Hematopoietic multipotent progenitor cell treated with erythropoietin and hydrocortisone succinate and interleukin-3 and kit ligand, for 15 days (in vitro differentiated cells): ENCODE results near the gene TMEM63A.
A peak's percentile ranks its signal among the peaks of the same experiment; 100 is the strongest.

Source experiments
- DNase-seq: peaks from one replicate; pipeline ENCODE4 v3.0.0-alpha.2; 2015; ENCODE audit warnings: low spot score

Gene TMEM63A

DNA sequence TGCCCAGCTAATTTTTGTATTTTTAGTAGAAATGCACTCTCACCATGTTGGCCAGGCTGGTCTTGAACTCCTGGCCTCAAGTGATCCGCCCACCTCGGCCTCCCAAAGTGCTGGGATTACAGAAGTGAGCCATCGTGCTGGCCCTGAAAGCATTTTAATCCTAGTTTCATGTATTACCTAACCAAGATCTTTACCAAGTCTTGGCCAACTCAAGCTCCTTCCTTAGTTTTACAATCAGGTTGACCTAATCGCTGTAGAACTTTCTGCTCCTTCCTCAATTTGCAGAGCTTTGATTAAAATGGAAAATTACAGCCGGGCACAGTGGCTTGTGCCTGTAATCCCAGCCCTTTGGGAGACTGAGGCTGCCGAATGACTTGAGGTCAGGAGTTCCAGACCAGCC lies 3.2 kb upstream of the TMEM63A start:
- DNase-seq, result no peak

DNA sequence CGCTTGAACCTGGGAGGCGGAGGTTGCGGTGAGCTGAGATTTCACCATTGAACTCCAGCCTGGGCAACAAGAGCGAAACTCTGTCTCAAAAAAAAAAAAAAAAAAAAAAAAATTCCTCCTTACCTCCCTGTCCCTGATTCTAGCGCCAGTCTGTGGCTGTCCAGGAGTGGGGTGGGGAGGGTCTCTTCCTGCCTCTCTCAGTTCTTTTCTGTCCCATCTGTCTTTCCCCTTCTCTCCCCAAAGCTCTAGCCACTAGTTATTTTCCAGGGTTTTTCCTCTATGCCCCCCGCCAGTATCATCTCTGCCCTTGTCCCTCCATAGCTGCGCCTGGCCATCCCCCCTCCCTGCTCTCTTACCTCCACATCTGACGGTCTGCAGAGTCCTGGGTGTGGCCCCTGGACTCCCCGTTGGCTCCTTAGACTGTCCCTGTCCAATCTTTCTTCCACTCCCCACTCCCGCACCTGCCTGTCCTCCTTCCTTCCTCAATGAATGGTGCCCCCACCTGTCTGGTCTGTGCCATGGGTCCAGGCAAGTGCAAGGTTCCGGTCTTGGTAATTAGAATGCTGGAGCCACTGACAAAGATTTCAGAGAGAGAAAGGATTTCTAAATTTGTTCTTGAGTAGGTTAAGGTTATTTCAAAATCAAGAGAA lies 1.6 kb upstream of the TMEM63A start:
- no peak for DNase-seq

DNA sequence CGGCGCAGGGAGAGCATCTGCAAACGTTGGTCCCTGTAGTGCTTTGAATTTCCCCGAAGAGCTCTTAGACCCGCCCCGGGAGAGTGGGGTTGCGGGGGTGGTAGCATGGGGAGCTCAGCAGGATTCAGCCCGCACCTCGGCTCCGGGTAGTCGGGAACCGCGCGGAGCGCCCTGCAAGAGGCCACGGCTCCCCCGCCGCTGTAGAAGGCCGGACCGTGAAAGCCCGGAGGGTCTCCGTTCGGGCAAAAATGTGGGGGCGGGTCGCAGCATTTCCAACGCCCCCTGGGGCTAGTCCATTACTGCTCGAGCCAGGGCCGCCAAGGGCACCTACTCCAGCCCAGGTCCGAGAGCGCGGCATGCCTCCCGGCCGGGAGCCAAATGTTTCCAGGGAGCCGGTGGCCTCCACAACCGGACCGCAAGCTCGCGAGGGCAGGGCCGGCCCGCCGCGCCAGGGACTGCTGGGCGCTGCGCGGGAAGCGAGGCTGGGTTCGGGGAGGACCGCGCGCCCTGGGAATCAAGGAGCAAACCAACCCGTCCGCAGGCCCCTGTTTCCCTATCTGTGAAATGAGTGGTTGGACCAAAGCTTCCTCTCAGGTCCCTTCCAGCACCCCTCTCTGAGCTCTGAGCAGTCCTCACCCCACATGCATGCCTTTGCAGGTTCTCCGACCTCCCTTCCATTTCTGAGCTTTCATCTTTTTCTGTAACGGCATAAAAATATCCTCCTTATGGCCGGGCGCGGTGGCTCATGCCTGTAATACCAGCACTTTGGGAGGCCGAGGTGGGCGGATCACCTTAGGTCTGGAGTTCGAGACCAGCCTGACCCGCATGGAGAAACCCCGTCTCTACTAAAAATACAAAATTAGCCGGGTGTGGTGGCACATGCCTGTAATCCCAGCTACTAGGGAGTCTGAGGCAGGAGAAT lies 775 bp upstream of the TMEM63A start:
- peak; percentile 18 for DNase-seq

DNA sequence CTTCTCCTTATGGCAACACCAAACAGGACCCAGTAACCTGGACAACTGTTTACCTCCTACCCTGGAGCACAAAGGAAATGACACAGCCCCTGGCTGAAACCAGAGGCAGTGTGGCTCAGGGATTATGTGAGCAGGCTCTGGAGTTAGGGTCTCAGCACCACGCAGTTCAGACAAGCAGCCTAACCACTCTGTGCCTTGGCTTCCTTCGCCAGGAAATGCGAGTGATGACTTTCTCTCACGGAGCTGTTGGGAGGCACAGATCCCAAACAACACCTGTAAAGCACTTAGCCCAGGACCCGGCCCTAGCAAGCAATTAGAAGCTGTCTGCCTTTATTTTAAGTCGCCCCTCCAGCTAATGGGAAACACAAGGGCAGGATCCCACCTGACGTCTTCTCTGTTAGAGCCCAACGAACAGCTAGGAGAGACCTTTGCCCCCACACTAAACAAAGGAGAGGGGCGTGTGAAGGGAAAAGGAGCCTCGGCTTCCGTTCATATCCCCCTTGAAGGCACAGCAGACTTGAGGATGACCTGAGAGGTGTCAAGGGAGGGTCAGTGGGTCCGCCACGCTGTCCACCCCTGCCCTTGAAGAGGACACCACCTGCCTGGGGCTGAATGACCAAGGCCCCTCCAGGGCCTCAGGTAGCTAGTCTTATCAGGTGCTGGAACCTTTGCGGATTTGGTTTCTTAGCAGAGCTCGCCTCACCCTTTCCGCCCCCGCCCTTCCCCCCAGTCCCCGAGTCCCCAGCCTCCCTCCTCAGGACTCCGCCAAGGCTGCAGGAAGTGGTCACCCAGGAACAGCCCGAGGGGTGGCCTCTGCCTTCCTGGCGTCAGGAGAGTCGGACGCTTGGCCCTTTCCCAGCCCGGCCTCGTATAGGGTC lies 860 bp downstream of the TMEM63A start:
- DNase-seq, result peak; percentile 20

DNA sequence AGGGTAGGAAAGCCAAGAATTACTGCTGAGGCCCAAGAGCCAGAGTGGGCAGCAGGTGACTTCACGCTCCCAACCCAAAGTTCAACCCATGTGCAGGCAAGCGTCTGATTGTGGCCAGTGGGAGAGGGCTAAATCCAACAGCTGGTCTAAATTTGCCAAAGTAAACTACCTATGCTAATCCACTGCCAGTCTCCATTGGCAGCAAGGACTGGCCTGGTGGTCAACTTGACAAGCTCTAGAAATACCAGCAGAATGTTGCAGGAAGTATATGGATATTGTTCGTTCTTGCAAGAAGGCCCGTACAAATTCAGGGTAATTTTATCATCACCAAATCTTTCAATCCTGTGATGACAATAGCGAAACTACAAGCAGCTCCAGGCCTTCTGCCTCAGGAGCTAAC lies 1.5 kb downstream of the TMEM63A start:
- peak; percentile 12 for DNase-seq

DNA sequence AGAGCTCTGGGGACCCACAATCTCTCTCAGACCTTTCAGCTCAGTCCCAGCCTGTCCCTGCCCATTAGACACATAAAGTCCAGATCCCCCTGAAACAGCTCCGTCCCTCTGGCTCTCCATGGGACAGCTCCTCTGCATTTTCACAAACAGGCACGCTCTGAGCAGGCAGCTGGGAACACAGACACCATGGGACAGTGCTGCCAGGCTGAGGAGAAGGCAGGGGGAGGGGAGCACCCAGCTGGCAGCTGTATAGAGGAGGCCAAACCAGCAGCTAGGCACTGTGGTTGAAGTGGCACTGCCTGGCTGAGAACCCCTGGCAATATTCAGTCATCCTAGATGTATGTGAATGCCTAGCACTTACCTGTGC lies 2.0 kb downstream of the TMEM63A start:
- DNase-seq, result no peak

DNA sequence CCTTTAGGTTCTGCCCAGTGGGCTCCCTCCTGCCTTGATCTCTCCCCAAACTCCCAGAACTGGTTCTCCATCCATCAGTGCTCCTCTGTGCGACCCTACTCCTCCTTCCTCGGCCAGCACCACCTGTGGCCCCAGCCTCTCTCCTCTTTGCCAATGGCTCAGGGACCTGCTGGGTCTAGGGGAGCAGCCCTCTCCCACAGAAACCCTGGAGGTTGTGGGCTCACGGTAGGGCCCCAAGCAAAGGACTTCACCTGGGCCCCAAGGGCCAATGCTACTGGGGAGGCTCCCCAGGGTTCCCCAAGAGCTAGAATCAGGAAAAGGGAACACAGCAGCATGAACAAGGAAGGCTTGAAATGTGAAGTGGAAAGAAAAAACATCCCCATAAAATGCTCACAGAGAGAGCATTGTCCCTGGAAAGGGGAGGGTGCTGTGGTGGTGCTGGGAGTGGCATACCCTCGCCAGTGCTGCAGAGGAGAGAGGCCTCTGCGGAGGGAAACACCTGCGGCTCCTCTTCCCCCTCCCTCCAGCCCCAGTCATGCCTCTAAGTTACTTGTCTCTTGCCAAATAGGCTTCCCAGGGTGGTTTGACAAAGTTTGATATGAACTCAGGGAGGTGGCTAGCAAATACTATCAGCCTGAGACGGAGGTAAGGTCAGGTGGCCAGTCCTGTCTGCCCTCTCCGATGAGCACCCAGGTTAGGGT lies 2.5 kb downstream of the TMEM63A start:
- DNase-seq, result peak; percentile 17

DNA sequence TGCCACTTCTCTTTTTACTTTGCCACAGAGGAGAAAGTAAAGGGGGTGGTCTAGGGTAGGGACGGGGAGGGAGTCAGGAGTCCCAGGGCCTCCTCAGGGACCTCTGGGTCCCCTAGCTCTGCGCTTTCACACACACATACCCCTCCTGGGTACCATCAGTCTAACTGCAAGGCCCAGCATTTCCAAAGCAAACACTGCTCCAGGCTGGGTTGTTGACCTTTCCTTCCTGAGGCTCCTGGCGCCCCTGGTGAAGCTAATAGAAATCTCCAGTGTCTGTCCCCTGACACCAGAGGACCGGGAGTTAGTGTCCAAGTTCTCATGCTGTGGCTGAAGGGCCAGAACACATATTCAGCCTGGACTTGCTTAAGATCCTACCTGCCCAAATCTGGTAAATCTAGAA lies 3.9 kb downstream of the TMEM63A start:
- DNase-seq, result no peak

DNA sequence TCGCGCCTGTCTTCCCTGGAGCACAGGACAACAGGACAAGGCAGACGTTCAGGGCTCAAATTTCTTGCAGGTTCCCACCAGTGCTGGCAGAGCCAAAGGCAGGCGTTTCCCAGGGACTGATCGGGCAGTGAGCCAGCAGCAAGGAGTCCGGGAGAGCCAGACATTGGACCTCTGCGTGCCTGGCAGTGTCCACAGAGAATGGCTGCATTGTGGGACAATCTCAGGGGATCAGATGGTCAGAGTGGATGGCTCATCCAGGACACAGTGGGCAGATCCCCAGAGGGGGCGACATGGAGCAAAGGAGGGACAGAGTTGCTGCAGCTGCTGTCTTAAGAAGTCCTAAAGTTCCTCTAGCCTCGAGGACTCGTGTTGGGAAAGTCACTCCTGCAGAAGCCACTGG lies 4.6 kb downstream of the TMEM63A start:
- peak; percentile 48 for DNase-seq

DNA sequence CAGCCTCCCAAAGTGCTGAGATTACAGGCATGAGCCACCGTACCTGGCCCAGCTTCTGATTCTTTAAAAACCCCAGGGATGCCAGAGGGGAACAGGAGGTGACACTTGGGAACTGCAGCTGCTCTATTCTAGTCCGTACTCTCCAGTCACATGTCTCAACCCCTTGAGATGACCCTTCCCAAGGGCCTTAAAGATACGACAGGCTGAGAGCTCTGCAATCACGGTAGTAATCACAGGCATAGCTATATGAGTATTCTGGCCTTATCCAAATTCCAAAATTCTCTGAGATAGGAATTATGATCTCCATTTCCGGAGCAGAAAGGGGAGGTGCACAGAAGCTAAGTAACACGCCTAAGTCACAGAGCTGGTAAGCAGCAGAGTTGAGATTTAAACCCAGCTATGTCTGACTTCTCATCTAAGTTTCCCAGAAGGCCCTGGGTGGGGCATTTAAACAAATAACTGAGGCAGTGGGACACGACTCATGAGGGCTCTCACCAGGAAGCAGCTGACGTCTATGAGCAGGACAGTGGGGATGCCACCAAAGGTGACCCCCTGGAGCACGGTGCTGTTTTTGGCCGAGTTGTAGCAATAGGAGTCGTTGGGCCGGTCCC lies 5.2 kb downstream of the TMEM63A start:
- no peak for DNase-seq

DNA sequence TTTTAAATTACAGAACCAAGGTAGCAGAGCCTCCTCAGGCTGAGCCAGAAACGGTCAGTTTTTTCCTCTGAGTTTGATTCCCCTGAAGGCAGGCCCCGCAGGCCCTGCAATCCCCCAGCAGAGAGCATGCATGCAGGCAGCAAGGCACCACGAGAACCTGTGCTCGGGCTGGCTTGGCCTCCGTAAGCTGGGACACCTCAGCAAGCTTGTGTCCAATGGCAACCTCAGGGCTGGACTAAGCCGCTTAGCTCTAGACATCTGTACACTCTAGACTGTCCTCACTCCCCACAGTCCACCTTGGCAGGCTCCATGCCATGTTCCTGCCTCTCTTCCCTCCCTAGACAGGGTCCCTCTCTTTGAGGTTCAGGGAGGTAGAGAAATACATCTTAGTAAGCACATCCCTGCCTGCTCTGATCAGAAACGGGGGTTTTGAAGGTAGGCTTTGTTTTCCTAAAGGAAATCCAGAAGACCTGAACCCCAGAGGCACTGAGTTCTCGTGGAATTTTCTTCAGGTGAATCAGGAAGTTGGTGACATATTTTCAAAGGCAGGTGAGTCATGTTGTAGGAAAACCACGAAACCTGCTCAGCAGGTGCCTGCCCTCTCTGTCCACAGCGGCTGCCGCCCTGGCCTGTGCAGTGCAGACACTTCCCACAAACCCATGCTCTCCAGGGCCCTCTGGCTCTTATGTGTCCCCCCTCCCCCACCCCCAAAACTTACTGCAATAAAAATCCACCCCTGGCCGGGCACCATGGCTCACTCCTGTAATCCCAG lies 7.0 kb downstream of the TMEM63A start:
- no peak for DNase-seq

DNA sequence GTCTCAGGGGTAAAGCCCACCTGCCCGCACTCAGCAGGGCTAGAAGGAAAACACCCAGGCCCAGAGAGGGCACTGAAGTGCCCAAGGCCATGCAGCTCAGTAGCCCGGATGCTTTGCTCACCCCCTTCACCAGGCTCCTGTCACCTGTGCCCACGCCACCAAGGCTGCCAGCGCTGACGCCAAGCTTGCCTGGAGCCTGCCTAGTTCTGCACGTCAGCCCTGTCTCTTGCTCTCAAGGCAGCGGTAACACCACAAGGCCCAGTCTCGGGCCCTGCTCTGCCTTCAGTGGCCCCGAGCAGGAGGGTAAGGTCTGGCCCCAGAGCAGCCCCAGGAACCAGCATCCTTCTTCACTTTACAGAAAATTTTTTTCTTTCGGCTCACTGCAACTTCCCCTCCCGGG lies 7.7 kb downstream of the TMEM63A start:
- no peak for DNase-seq

DNA sequence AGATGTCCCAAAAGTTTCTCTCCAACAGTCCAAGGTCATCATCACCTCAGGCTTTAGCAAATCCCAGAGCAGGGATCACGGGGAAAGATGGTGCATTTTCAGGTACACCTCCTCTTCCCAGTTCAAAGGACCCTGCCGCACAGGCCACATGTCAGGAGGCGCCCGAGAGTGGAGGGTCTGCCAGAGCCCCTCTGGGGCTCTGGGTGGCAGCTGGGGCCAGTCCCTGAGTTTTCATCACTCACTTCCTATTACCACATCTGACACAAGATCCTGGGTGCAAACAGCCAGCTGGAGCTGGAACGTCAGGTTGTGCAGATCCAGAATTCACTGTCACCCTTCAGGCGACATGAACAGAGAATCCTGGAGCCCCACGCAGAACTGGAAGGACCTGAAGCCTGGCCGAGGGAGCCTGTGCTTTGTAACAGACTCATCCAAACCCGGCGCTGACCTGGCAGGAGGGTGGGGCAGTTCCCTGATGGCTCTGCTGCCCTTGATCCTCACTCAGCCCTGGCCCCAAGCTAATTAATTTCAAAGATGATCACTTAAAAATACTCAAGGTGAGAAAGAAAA lies 8.8 kb downstream of the TMEM63A start:
- DNase-seq, result no peak

DNA sequence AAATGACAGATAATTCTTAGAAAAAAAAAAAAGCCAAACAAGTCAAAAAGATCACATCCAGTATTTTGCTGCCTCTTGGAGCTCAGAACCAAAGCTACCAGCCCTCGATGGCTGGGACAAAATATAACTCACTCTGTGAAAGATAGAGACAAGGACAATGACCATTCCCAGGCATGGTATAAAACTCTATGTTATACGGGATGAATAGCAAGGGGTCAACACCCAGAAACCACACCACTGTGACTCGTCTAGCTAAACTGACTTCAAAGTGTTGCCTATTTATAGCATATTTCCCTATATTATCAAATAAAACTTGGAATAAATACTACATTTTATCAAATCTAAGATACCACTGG lies 10.1 kb downstream of the TMEM63A start:
- no peak for DNase-seq

DNA sequence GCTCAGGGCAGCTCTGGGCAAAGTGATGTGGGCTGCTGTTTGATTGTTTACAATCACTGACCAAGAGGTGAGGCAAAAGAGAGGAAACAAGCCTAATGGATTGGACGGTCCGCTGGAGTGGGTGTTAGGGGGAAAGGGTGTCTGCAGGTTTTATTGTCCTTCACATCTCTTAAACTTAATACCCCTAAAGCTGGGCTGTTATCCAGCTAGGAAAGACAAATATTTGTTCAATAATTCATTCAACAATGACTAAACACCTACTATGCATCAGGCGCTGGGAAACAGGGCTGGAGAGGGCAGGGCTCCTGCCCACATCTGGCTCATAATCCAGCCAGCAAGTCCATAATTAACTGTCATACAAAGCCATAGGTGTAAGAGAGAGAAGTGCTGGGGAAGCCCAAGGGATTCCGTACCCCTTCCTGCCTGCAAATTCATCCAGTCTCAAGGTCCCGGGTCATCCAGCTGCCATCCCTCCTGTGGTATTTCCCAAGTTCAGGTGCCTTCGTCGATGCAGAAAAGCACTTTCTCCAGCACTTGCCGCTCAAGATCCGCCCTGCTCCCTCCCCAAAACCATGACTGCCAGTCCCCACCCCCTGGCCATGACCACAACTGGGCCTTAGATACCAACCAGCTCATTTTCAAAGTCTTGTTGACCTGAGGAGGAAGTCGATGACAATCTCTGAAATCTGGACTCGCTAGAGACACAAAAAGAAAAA lies 10.7 kb downstream of the TMEM63A start:
- DNase-seq, result no peak

DNA sequence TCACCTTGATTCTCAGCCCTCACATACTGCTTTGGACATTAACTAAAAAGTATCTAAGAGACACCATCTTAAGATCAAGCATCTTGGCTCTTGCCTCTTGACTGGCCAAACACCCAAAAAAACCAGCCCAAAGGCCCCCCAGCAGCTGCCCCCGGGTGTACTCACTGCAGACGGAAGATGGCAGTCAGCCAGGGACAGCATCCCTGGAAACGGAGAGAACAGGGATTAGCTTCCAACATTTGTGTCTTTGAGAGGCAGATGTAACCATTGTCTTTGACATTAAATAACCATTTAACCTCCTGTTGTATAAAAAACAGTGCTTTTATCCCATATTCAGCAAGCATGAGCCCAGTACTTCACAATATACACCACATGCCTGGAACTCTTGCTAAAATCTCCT lies 11.3 kb downstream of the TMEM63A start:
- DNase-seq, result no peak

DNA sequence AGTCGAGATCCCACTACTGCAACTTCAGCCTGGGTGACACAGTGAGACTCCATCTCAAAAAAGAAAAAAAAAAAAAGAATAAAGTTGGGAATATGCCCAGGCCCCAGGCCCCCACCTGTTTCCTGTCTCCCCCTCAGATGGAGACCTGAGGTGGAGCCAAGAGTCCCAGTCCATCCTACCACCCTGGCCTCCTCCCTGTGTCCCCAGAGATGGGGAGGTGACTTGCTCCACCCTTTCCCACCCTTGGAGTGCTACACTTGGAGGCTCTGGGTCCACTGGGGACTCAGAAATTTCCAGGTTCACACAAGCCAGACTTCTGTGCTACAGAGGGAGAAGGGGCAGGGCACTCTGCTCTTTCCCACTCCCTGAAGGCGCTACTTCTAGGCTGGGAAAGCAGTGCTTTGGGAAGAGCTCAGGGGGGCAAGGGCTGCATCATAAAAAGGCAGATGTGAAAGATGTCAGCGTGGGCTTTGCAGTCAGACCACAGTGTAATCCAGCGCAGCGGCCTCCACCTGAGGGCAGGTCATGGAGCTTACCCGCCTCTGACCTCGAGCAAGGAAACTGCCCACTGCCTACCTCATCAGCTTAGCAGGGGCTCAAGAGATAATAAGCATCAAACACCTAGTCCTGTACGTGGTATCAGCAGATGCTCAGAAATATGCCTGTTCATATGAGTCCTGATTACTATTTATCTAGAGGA lies 13.4 kb downstream of the TMEM63A start:
- DNase-seq, result no peak

DNA sequence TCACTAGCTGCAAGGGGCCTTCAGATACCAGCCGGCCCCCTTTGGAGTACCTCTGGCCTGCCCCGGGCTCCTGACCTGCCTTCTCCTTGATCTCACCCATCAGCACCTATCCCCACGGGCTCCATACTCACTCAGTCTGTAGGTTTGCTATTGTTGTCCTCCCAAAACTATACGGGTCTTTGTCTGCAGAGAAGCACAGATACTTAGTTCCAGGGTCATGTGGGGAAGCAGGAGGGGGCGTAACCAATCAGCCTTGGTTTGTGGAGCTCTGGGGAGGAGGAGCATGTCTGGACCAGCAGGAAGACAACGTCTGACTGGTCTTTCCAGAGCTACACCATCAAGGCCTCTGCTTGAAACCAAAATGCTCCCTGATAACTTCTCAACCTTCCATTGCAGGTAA lies 15.2 kb downstream of the TMEM63A start:
- DNase-seq, result no peak
